ENCODE results near the gene CEACAM18.

CEACAM18 gene

DNA sequence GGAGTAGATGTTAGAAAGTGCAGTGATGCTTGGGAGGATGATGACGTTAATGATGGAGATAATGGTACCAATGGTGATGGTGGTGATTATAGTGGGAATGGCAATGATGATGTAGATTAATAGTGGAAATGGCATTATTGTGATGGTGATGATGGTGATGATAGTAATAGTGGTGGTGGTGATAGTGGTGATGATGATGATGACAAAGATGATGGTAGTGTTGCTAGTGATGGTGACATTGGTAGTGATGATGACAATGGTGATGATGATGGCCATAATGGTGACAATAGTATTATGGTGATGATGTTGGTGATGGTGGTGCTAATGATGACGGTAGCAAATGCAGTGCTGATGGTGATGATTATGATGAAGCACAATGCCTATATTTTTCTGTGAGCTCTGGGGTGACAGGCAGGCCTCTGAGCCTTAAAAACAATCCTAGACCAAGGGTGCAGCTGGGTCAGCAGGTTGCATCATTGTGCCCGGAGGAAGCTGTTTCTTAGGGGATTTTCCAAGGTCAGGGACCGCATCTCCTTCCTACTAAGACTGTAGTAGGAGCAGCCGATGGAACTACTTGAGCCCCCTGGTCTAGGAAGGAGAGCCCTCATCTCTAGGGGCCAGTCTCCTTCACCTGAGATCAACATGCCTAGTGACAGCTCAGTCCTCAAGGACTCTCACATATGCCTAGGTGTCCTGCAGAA lies 7.8 kb downstream of the CEACAM18 start:
- H3K4me3 ChIP-seq (ENCODE audit: low read depth, low read length): no peak overlapping the region
- in situ Hi-C loops (cut with HindIII; ENCODE audit: low sequenced_read_pairs): no loop called here
- TF ChIP-seq, protein P1, sequence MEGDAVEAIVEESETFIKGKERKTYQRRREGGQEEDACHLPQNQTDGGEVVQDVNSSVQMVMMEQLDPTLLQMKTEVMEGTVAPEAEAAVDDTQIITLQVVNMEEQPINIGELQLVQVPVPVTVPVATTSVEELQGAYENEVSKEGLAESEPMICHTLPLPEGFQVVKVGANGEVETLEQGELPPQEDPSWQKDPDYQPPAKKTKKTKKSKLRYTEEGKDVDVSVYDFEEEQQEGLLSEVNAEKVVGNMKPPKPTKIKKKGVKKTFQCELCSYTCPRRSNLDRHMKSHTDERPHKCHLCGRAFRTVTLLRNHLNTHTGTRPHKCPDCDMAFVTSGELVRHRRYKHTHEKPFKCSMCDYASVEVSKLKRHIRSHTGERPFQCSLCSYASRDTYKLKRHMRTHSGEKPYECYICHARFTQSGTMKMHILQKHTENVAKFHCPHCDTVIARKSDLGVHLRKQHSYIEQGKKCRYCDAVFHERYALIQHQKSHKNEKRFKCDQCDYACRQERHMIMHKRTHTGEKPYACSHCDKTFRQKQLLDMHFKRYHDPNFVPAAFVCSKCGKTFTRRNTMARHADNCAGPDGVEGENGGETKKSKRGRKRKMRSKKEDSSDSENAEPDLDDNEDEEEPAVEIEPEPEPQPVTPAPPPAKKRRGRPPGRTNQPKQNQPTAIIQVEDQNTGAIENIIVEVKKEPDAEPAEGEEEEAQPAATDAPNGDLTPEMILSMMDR (IDR thresholded peaks at IDR 0.05; ENCODE audit: low read depth, low read length, missing control alignments): no peak
- no peak for DNase-seq (ENCODE audit: low read depth)

DNA sequence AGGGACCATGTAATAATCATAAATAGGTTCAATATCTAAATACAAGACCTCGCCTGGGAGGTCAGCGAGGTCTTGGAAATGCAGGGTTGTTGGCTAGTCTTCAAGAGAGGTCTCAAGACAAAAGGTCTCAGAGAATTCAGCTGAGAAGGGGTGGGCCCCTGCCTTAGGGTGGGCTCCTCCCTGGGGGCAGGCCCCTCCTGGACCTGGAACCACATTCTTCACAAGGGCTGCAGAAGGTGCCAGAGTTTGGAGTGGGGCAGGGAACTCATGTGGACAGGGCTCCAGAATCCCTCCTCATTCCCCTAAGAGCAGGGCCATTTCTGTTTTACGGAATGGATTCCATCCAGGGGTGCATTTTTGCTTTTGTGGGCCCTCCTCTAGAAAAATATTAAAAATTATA lies 10.2 kb downstream of the CEACAM18 start:
- H3K4me3 ChIP-seq (ENCODE audit: low read depth, low read length): no peak overlapping the region
- in situ Hi-C loops (cut with HindIII; ENCODE audit: low sequenced_read_pairs): no loop called here
- TF ChIP-seq, protein P1 (IDR thresholded peaks at IDR 0.05; ENCODE audit: low read depth, low read length, missing control alignments): no peak
- DNase-seq (ENCODE audit: low read depth): no peak

DNA sequence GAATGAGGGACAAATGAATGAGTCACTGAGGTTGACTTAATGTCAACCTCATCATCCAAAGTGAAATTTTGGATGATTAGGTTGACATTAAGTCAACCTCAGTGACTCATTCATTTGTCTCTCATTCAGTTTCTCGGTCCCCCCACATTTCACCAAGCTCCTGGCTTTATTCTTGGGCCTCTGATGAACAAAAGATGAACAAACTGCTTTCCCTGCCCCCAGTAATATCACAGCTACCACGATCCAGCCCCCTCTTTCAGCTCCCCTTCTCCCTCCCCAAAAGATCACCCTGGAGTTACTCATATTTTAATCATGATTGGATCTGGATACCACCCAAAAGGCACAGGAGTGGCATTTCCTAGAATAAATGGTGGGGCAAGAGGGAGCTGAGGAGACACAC lies 10.8 kb downstream of the CEACAM18 start:
- DNase-seq (ENCODE audit: low read depth): no peak
- TF ChIP-seq, protein P1 (IDR thresholded peaks at IDR 0.05; ENCODE audit: low read depth, low read length, missing control alignments): no peak
- in situ Hi-C loops (cut with HindIII; ENCODE audit: low sequenced_read_pairs): no loop called here
- no peak overlapping the region for H3K4me3 ChIP-seq (ENCODE audit: low read depth, low read length)

DNA sequence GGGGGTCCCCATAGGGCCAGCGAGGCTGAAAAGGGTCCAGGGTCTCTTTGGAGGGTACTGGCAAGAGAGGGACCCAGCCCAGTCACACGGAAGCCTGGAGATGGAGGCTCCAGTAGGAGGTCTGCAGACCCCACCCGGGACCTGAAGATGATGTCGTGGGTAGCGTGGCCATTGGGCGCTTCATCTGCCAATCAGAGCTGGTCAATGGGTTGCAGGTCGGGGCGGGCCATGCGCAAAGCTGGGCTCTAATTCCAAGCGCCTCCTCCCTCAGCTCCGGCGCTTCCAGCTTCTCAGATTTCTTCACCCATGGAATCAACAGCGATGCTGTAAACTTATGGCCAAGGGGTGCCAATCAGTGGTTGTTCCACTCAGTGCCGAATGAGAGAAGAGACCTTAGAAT lies 12.3 kb downstream of the CEACAM18 start:
- TF ChIP-seq, protein P1 (IDR thresholded peaks at IDR 0.05; ENCODE audit: low read depth, low read length, missing control alignments): no peak
- H3K4me3 ChIP-seq (ENCODE audit: low read depth, low read length): no peak overlapping the region
- DNase-seq (ENCODE audit: low read depth): no peak
- in situ Hi-C loops (cut with HindIII; ENCODE audit: low sequenced_read_pairs): no loop called here

DNA sequence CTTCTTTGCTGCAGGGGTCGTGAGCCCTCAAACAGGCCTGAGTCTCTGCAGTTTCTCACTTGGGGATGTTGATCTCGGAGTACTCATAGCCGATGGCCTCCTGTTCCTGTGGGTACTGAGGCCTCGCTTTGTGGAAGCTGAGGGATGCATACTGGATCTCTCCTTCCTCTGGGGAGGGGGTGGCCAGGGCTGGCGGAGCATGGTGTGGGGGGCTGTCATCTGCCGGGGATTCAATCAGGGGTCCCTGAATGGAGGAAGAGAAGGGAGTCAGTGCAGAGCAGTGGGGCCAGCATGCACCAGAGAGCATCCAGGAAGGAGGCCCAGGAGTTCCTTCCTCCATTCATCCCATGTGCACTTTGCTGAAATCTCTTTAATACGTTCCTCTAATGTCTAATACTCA lies 13.2 kb downstream of the CEACAM18 start:
- H3K4me3 ChIP-seq (ENCODE audit: low read depth, low read length): no peak overlapping the region
- no peak for DNase-seq (ENCODE audit: low read depth)
- TF ChIP-seq, protein P1 (IDR thresholded peaks at IDR 0.05; ENCODE audit: low read depth, low read length, missing control alignments): no peak
- in situ Hi-C loops (cut with HindIII; ENCODE audit: low sequenced_read_pairs): no loop called here

DNA sequence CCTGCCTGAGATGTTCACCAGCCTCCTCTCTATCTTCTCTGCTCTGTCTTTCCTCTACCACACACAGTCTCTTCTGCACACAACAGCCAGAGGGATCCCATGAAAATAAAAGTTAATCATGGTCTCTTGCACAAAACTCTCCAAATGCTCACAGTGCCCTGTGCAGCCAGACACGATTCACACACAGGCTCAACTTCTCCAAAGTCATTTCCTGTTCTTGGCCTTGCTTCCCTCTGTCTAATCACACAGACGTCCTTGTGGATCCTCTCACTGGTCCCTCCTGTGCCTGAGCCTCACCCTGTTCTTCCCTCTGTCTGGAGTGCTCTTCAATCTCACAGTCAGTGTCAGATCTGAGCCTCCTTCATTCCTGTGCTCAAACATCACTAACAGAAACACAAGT lies 15.4 kb downstream of the CEACAM18 start:
- in situ Hi-C loops (cut with HindIII; ENCODE audit: low sequenced_read_pairs): no loop called here
- TF ChIP-seq, protein P1 (IDR thresholded peaks at IDR 0.05; ENCODE audit: low read depth, low read length, missing control alignments): no peak
- DNase-seq (ENCODE audit: low read depth): no peak
- H3K4me3 ChIP-seq (ENCODE audit: low read depth, low read length): no peak overlapping the region

Measured in astrocyte of the cerebellum (primary cell).